Fibroblast of lung (primary cell): ENCODE results near the gene SRPK1. TPM values are rescaled to one million over a fixed set of nuclear protein-coding genes. Genes with fewer than 3 reads are reported as not detected.

Experiments used
- DNase-seq, 2 donors: peaks; one replicate each; pipeline versions ENCODE4 v3.0.0 to v3.0.0-alpha.2; 2010; ENCODE audit warnings: low read depth in 2 of 2
- H2AFZ ChIP-seq: 2 replicates; pipeline ENCODE4 v1.5.1; 2012; ENCODE audit warnings: low read length, control low read depth, inconsistent platforms
- H3K27ac ChIP-seq: 2 replicates; pipeline ENCODE4 v1.5.1; 2011; ENCODE audit warnings: low read length, control low read depth; ENCODE audit not compliant: insufficient read depth
- H3K27me3 ChIP-seq: 2 replicates; pipeline ENCODE4 v1.5.1; 2011; ENCODE audit warnings: mild to moderate bottlenecking, low read length; ENCODE audit not compliant: control insufficient read depth, insufficient read depth
- H3K36me3 ChIP-seq: 2 replicates; pipeline ENCODE4 v1.5.1; 2011; ENCODE audit warnings: low read length; ENCODE audit not compliant: control insufficient read depth, insufficient read depth
- H3K4me1 ChIP-seq: 2 replicates; pipeline ENCODE4 v1.5.1; 2011; ENCODE audit warnings: low read length; ENCODE audit not compliant: control insufficient read depth, insufficient read depth; ENCODE audit errors: extremely low read depth
- H3K4me2 ChIP-seq: 2 replicates; pipeline ENCODE4 v1.5.1; 2011; ENCODE audit warnings: low read length, control low read depth; ENCODE audit not compliant: insufficient read depth; ENCODE audit errors: extremely low read depth
- H3K4me3 ChIP-seq, 4 experiments: fragments of 200-600 bp in 1 of 4; sonication (generic) in 1 of 4; replicated peaks in 1 of 4; 2 replicates each; pipeline ENCODE4 v1.5.1; 2011 to 2016; ENCODE audit warnings: low read length in 4 of 4, low read depth in 3 of 4, mild to moderate bottlenecking in 3 of 4, control low read depth in 2 of 4, inconsistent platforms in 1 of 4, mixed read lengths in 1 of 4; ENCODE audit not compliant: insufficient read depth in 1 of 4; ENCODE audit errors: control extremely low read depth in 1 of 4
- H3K79me2 ChIP-seq: 2 replicates; pipeline ENCODE4 v1.5.1; 2012; ENCODE audit warnings: mild to moderate bottlenecking, low read length, inconsistent platforms; ENCODE audit not compliant: control insufficient read depth, insufficient read depth
- H3K9ac ChIP-seq: 2 replicates; pipeline ENCODE4 v1.5.1; 2011; ENCODE audit warnings: mild to moderate bottlenecking, low read length, control low read depth; ENCODE audit not compliant: insufficient read depth
- H3K9me3 ChIP-seq: 2 replicates; pipeline ENCODE4 v1.5.1; 2012; ENCODE audit warnings: low read depth, low read length; ENCODE audit not compliant: control insufficient read depth, insufficient read depth
- H4K20me1 ChIP-seq: 2 replicates; pipeline ENCODE4 v1.5.1; 2011; ENCODE audit warnings: low read length; ENCODE audit not compliant: control insufficient read depth, insufficient read depth; ENCODE audit errors: extremely low read depth
- CTCF ChIP-seq, 2 donors: IDR thresholded peaks in 1 of 2; conservative IDR thresholded peaks in 1 of 2; 1 replicate in 1 of 2; 2 replicates in 1 of 2; pipeline ENCODE4 v1.5.1; 2011 to 2012; ENCODE audit warnings: low read length in 2 of 2, control low read depth in 1 of 2, inconsistent platforms in 1 of 2, low read depth in 1 of 2, mild to moderate bottlenecking in 1 of 2
- EZH2 ChIP-seq: IDR thresholded peaks from 2 replicates; pipeline ENCODE4 v1.5.1; 2012; ENCODE audit warnings: low read length, control low read depth, mild to moderate bottlenecking; ENCODE audit errors: missing control alignments
- polyA plus RNA-seq, 2 donors: library from polyadenylated mRNA; depleted of rRNA in 1 of 2; stranded (reverse) in 1 of 2; unstranded in 1 of 2; fragments of >200 nt; gene quantifications; 2 replicates each; pipeline ENCODE4 v1.2.1, GENCODE V29; 2011 to 2012; ENCODE audit warnings: missing spikeins in 1 of 2
- total RNA-seq: library from RNA; depleted of rRNA; stranded (reverse); fragments of >200 nt; gene quantifications from 2 replicates; pipeline ENCODE4 v1.2.1, GENCODE V29; 2014

Gene SRPK1
- total and polyA plus RNA-seq, 2 donors (not counting 1 experiment from before 2014, with no cell fraction given): 22.2 to 44.8 TPM

GRCh38 chr6:35790683-35791082 is 130.2 kb downstream of the SRPK1 start:
- no peaks in the 10 kb centered on the region for H3K79me2 ChIP-seq
- no peak overlapping the region for H3K4me3 ChIP-seq
- no peaks in the 10 kb centered on the region for H4K20me1 ChIP-seq
- no peak overlapping the region for H2AFZ ChIP-seq
- H3K27ac ChIP-seq: no peak overlapping the region
- TF ChIP-seq CTCF (conservative IDR thresholded peaks at IDR 0.05 in 1 of 2, IDR thresholded peaks at IDR 0.05 in 1 of 2; ENCODE audit: low read depth in 1 of 2, low read length in 2 of 2): no peak
- TF ChIP-seq EZH2: no peak
- H3K27me3 ChIP-seq: peaks cover 16% of the 10 kb centered on the region
- no peak overlapping the region for H3K4me2 ChIP-seq
- no peak overlapping the region for H3K9ac ChIP-seq
- DNase-seq: no peak
- no peaks in the 10 kb centered on the region for H3K36me3 ChIP-seq
- H3K9me3 ChIP-seq: no peaks in the 10 kb centered on the region
- no peaks in the 10 kb centered on the region for H3K4me1 ChIP-seq

- no peaks in the 10 kb centered on the region for H3K79me2 ChIP-seq
- no peaks in the 10 kb centered on the region for H3K9me3 ChIP-seq
- H3K9ac ChIP-seq: no peak overlapping the region
- H3K27me3 ChIP-seq: peaks cover 16% of the 10 kb centered on the region
- no peak overlapping the region for H2AFZ ChIP-seq
- H3K4me2 ChIP-seq: no peak overlapping the region
- H3K4me3 ChIP-seq: no peak overlapping the region
- H3K4me1 ChIP-seq: no peaks in the 10 kb centered on the region
- no peaks in the 10 kb centered on the region for H3K36me3 ChIP-seq
- no peak overlapping the region for H3K27ac ChIP-seq
- DNase-seq: no peak
- TF ChIP-seq CTCF (conservative IDR thresholded peaks at IDR 0.05 in 1 of 2, IDR thresholded peaks at IDR 0.05 in 1 of 2; ENCODE audit: low read depth in 1 of 2, low read length in 2 of 2) (no peak), EZH2 (no peak)
- no peaks in the 10 kb centered on the region for H4K20me1 ChIP-seq
Measured at GRCh38 chr6:35788423-35788982, 132.4 kb downstream of the SRPK1 start.

GRCh38 chr6:35787266-35788218 is 133.4 kb downstream of the SRPK1 start:
- Histone ChIP-seq H3K27me3 (peaks cover 16% of the 10 kb centered on the region), H3K9ac (no peak overlapping the region), H2AFZ (no peak overlapping the region), H3K36me3 (no peaks in the 10 kb centered on the region), H3K27ac (no peak overlapping the region), H3K4me1 (no peaks in the 10 kb centered on the region), H3K9me3 (no peaks in the 10 kb centered on the region), H3K79me2 (no peaks in the 10 kb centered on the region), H3K4me3 (no peak overlapping the region), H4K20me1 (no peaks in the 10 kb centered on the region), H3K4me2 (no peak overlapping the region)
- TF ChIP-seq EZH2 (no peak), CTCF (conservative IDR thresholded peaks at IDR 0.05 in 1 of 2, IDR thresholded peaks at IDR 0.05 in 1 of 2; ENCODE audit: low read depth in 1 of 2, low read length in 2 of 2) (no peak)
- DNase-seq: no peak
